GM19328 (cell line): ENCODE results near the gene RAB35.
"Not testable (repeated sequence)": the region's sequence is repeated elsewhere in the genome, so short reads cannot be mapped to it uniquely, and the experiment has no call there.

Experiments
- ATAC-seq: cut with Tn5 transposase; IDR thresholded peaks from one replicate; pipeline ENCODE4 v1.9.1; 2021; ENCODE audit warnings: mild to moderate bottlenecking, moderate library complexity; ENCODE audit not compliant: unreplicated experiment

Gene RAB35

GRCh38 chr12:120064054-120064940 lies 52.3 kb downstream of the RAB35 start:
- no peak for ATAC-seq

GRCh38 chr12:120062976-120063579 lies 53.5 kb downstream of the RAB35 start:
- no peak for ATAC-seq

- ATAC-seq, result no peak
These were observed 54.9 kb downstream of the RAB35 start for GRCh38 chr12:120061575-120062214.

DNA sequence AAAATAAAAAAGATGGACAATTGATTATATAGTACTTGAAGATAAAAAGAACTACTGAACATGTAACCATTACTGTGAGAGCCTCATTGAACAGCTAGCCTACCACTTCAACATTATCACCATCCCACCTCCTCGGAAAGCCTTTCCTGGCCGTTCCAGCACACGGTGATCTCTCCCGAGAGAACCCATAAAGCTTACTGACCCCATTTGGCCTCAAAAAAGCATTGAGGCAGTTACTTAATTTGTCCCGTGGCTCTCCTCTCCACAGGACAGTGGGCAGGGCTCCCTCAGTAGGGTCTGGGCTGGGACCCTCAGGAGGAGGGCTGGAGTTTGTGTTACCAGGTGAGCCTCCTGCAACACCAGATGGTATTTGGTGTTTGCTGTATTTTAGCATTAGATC lies 55.8 kb downstream of the RAB35 start:
- ATAC-seq, result no peak

- no peak for ATAC-seq
These were observed 56.4 kb downstream of the RAB35 start for GRCh38 chr12:120060196-120060595.

GRCh38 chr12:120056739-120057138 lies 59.8 kb downstream of the RAB35 start:
- ATAC-seq, result no peak

GRCh38 chr12:120055231-120056000 lies 61.1 kb downstream of the RAB35 start:
- no peak for ATAC-seq

- ATAC-seq, result no peak
These were observed 62.3 kb downstream of the RAB35 start for GRCh38 chr12:120054293-120054692.

DNA sequence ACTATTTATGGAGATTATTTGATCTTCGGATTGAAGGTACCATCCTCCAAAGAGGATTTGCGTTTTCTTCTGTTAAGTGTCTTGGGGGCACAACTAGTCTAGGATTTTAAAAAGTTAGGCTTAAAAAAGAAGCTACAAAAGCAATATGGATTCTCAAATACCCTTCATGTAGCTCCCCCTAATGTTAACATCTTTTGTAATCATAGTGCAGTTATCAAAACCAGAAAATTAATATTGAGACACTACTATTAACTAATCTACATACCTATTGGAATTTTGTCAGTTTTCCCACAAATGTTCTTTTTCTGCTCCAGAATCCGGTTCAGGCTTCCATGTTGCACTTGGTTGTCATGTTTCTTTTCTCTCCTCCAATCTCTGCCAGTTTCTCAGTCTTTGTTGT lies 65.0 kb downstream of the RAB35 start:
- no peak for ATAC-seq

GRCh38 chr12:120049426-120049825 lies 67.1 kb downstream of the RAB35 start:
- ATAC-seq, result no peak

GRCh38 chr12:120048263-120048662 lies 68.3 kb downstream of the RAB35 start:
- no peak for ATAC-seq

DNA sequence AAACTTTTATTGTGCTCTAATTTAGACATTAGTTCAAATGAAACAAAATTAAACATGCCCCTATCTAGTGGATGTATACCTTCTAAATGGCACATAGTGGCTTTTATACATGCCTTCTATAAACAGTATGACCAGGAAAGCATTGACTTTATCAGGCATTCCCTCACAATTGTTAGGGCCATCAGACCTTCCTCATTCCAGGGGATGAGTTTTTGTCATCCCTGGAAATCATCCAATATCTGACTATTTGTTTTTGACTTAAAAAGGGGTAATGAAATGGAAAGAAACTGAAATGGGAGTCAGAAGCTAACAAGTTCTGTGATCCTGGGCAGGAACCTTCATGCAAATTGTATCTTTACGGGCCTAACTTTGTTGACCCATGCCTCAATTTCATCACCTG lies 69.5 kb downstream of the RAB35 start:
- ATAC-seq, result no peak

DNA sequence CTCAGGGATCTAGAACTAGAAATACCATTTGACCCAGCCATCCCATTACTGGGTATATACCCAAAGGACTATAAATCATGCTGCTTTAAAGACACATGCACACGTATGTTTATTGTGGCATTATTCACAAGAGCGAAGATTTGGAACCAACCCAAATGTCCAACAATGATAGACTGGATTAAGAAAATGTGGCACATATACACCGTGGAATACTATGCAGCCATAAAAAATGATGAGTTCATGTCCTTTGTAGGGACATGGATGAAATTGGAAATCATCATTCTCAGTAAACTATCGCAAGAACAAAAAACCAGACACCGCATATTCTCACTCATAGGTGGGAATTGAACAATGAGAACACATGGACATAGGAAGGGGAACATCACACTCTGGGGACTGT lies 71.2 kb downstream of the RAB35 start:
- ATAC-seq, result not testable (repeated sequence)
